Panc1 (cell line): Measurements from ENCODE around the gene MALSU1. TPM values are rescaled to one million over a fixed set of nuclear protein-coding genes. Genes with fewer than 3 reads are reported as not detected.

Source experiments
- ATAC-seq: fragments of 200-7000 bp; cut with Tn5 transposase; 2 replicates; pipeline ENCODE4 v1.9.1; 2020; ENCODE audit warnings: mild to moderate bottlenecking, moderate library complexity
- BruUV-seq: library from RNA; stranded (reverse); fragments of 400-500 nt; replicated peaks from 2 replicates; lab custom pipeline; 2021; lab: Mats Ljungman, UMichigan
- CTCF ChIA-PET: fragments of 300-600 bp; sonication (Branson Sonifier 250); formaldehyde crosslinking; loops from one replicate; lab custom pipeline; 2022; ENCODE audit warnings: antibody characterized with exemption; lab: Charles Lee
- POLR2A ChIA-PET: fragments of 300-600 bp; sonication (Branson Sonifier 250); formaldehyde crosslinking; loops from one replicate; lab custom pipeline; 2022; ENCODE audit warnings: antibody characterized with exemption; lab: Charles Lee
- DNase-seq: peaks from one replicate; pipeline ENCODE4 v3.0.0-alpha.2; 2010; ENCODE audit warnings: low read depth, low spot score
- H3K27ac ChIP-seq: 2 replicates; pipeline ENCODE4 v1.5.1; 2011; ENCODE audit warnings: mild to moderate bottlenecking, low read length, inconsistent platforms
- H3K27me3 ChIP-seq: fragments of 200-500 bp; sonication (Bioruptor generic); 2 replicates; pipeline ENCODE4 v1.6.0; 2014; ENCODE audit warnings: low read length, inconsistent platforms; ENCODE audit not compliant: control insufficient read depth, insufficient read depth
- H3K36me3 ChIP-seq: fragments of 200-500 bp; sonication (Bioruptor generic); 2 replicates; pipeline ENCODE4 v1.5.1; 2014; ENCODE audit warnings: inconsistent platforms, mild to moderate bottlenecking, low read length, moderate library complexity; ENCODE audit not compliant: control insufficient read depth, insufficient read depth
- H3K4me1 ChIP-seq: 2 replicates; pipeline ENCODE4 v1.5.1; 2011; ENCODE audit warnings: inconsistent platforms, mild to moderate bottlenecking, low read length, moderate library complexity; ENCODE audit not compliant: control insufficient read depth, insufficient read depth
- H3K4me3 ChIP-seq, 2 experiments: 2 replicates each; pipeline ENCODE4 v1.5.1; 2011 to 2012; ENCODE audit warnings: low read depth in 2 of 2, low read length in 2 of 2, mild to moderate bottlenecking in 2 of 2, inconsistent platforms in 1 of 2, moderate library complexity in 1 of 2
- H3K9me3 ChIP-seq: fragments of 200-500 bp; sonication (Bioruptor generic); 2 replicates; pipeline ENCODE4 v1.5.1; 2014; ENCODE audit warnings: low read depth, mild to moderate bottlenecking, inconsistent platforms, low read length, moderate library complexity; ENCODE audit not compliant: control insufficient read depth, insufficient read depth
- POLR2AphosphoS5 ChIP-seq: IDR thresholded peaks from 2 replicates; pipeline ENCODE4 v1.6.1; 2012; ENCODE audit warnings: mild to moderate bottlenecking, low read depth, low read length, moderate library complexity
- REST ChIP-seq, 2 experiments: IDR thresholded peaks; 2 replicates each; pipeline ENCODE4 v1.6.1; 2011 to 2012; ENCODE audit warnings: low read depth in 2 of 2, control low read depth in 1 of 2, low read length in 1 of 2, mild to moderate bottlenecking in 1 of 2, moderate library complexity in 1 of 2; ENCODE audit not compliant: insufficient read depth in 1 of 2
- SIN3A ChIP-seq: IDR thresholded peaks from 2 replicates; pipeline ENCODE4 v1.6.1; 2012; ENCODE audit warnings: low read depth, mild to moderate bottlenecking, low read length, moderate library complexity, borderline replicate concordance; ENCODE audit not compliant: insufficient read depth
- TCF7L2 ChIP-seq: IDR thresholded peaks from 2 replicates; pipeline ENCODE4 v1.6.1; 2011; ENCODE audit warnings: mild to moderate bottlenecking, low read depth, low read length, inconsistent platforms
- in situ Hi-C: cut with HindIII; loops from 2 replicates; pipeline ENCODE4 v1.10.0; 2016; ENCODE audit warnings: low sequenced_read_pairs, low pct_unique_long_range_greater_than_20kb
- intact Hi-C: fragments of 100-400 bp; cut with micrococcal nuclease; formaldehyde crosslinking; loops from one replicate; pipeline ENCODE4 v1.10.0; 2022; ENCODE audit not compliant: unreplicated experiment
- total RNA-seq: library from RNA; stranded (reverse); gene quantifications from one replicate; pipeline ENCODE4 v1.2.1, GENCODE V29; 2021; ENCODE audit not compliant: unreplicated experiment
- TF ChIP-seq, protein P1 (sequence below): fragments of 450-650 bp; IDR thresholded peaks from 2 replicates; pipeline ENCODE4 v1.5.1; 2017; ENCODE audit warnings: mild to moderate bottlenecking

Gene MALSU1
- total RNA-seq, 1 experiment from 2014 or later, result 111 TPM

- peak; percentile 99 for TF ChIP-seq POLR2AphosphoS5
- TF ChIP-seq SIN3A, result no peak
- TF ChIP-seq REST (IDR thresholded peaks at IDR 0.05; ENCODE audit: insufficient read depth in 1 of 2, low read depth in 2 of 2, low read length in 1 of 2), result peak in 1 of 2 experiments; percentile 60; a peak in 2 of 4 replicates
- TF ChIP-seq, protein P1, sequence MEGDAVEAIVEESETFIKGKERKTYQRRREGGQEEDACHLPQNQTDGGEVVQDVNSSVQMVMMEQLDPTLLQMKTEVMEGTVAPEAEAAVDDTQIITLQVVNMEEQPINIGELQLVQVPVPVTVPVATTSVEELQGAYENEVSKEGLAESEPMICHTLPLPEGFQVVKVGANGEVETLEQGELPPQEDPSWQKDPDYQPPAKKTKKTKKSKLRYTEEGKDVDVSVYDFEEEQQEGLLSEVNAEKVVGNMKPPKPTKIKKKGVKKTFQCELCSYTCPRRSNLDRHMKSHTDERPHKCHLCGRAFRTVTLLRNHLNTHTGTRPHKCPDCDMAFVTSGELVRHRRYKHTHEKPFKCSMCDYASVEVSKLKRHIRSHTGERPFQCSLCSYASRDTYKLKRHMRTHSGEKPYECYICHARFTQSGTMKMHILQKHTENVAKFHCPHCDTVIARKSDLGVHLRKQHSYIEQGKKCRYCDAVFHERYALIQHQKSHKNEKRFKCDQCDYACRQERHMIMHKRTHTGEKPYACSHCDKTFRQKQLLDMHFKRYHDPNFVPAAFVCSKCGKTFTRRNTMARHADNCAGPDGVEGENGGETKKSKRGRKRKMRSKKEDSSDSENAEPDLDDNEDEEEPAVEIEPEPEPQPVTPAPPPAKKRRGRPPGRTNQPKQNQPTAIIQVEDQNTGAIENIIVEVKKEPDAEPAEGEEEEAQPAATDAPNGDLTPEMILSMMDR, result no peak
- peak; percentile 99 for TF ChIP-seq TCF7L2
- intact Hi-C loops, result no loop called here
- H3K9me3 ChIP-seq, result peaks cover 14% of the 10 kb centered on the region; the same call in 1 of the 2 replicates
- H3K27ac ChIP-seq, result peak overlapping the region; percentile 60
- H3K27me3 ChIP-seq, result no peaks in the 10 kb centered on the region
- no peak overlapping the region for H3K4me3 ChIP-seq
- in situ Hi-C loops, result no loop called here
- H3K4me1 ChIP-seq, result peaks cover 47% of the 10 kb centered on the region
- ATAC-seq (peak; percentile 94), DNase-seq (peak; percentile 99)
- POLR2A ChIA-PET, result interaction anchor here (0.7 to 1.2 kb wide), 2 partner anchors 15 to 1233 kb away, joined by 3 to 15 read pairs; no protein-coding TSS in a partner anchor
- peaks cover 20% of the 10 kb centered on the region for H3K36me3 ChIP-seq
- CTCF ChIA-PET, result no interaction called here
- BruUV-seq, result TSS peak; percentile 42
These were observed 35.4 kb downstream of the MALSU1 start for GRCh38 chr7:23334482-23335056.

DNA sequence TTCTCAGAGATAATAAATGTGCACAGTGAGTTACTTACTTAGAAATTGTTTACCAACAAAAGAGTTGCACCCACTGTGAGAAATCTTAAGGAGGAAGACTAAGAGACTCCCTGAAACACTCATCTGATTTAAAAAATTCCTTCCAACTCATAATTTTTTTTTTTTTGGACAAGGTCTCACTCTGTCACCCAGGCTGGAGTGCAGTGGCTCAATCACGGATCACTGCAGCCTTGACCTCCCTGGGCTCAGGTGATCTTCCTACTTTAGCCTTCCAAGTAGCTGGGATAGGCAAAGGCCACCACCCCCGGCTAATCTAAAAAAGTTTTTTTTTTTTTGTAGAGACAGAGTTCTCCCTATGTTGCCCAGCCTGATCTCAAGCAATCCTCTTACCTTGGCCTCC, 36.0 kb downstream of the MALSU1 start:
- no TSS peak for BruUV-seq

More for the DNA sequence above, 36.0 kb downstream of the MALSU1 start:
- peaks cover 17% of the 10 kb centered on the region for H3K36me3 ChIP-seq
- H3K4me1 ChIP-seq, result peaks cover 52% of the 10 kb centered on the region
- CTCF ChIA-PET, result interaction anchor here (0.7 kb wide), 1 partner anchor 50 kb away, joined by 4 read pairs; no protein-coding TSS in a partner anchor
- H3K27me3 ChIP-seq, result no peaks in the 10 kb centered on the region
- H3K27ac ChIP-seq, result peak overlapping the region; percentile 60
- DNase-seq (no peak), ATAC-seq (peak; percentile 10; the same call in 1 of the 2 replicates)
- TF ChIP-seq REST (IDR thresholded peaks at IDR 0.05; ENCODE audit: insufficient read depth in 1 of 2, low read depth in 2 of 2, low read length in 1 of 2) (no peak), SIN3A (no peak)
- intact Hi-C loops, result no loop called here
- H3K4me3 ChIP-seq, result no peak overlapping the region
- H3K9me3 ChIP-seq, result peaks cover 14% of the 10 kb centered on the region; the same call in 1 of the 2 replicates
- POLR2A ChIA-PET, result interaction anchor here (0.7 to 1.2 kb wide), 2 partner anchors 15 to 1233 kb away, joined by 3 to 15 read pairs; no protein-coding TSS in a partner anchor
- in situ Hi-C loops, result no loop called here
